GM19035 (cell line): Measurements from ENCODE around the gene SPATA4.
"Not testable (repeated sequence)": the region's sequence is repeated elsewhere in the genome, so short reads cannot be mapped to it uniquely, and the experiment has no call there.

Experiments
- ATAC-seq: cut with Tn5 transposase; IDR thresholded peaks from one replicate; pipeline ENCODE4 v1.9.1; 2021; ENCODE audit not compliant: unreplicated experiment

Gene SPATA4

GRCh38 chr4:176195184-176195978, at the start of gene SPATA4:
SPATA4 (minus strand) TSS chr4:176195585; CDS start chr4:176195562, 23 bp downstream.
- ATAC-seq, result peak; percentile 99

GRCh38 chr4:176242764-176243347, 47.5 kb upstream of the SPATA4 start:
- no peak for ATAC-seq

- no peak for ATAC-seq
Observed at GRCh38 chr4:176241703-176242102, 46.3 kb upstream of the SPATA4 start.

- ATAC-seq, result no peak
Observed at GRCh38 chr4:176238826-176239225, 43.4 kb upstream of the SPATA4 start.

GRCh38 chr4:176238157-176238610, 42.8 kb upstream of the SPATA4 start:
- no peak for ATAC-seq

GRCh38 chr4:176236946-176237345, 41.6 kb upstream of the SPATA4 start:
- no peak for ATAC-seq

- no peak for ATAC-seq
Observed at GRCh38 chr4:176230836-176231235, 35.5 kb upstream of the SPATA4 start.

GRCh38 chr4:176229645-176230044, 34.3 kb upstream of the SPATA4 start:
- no peak for ATAC-seq

- no peak for ATAC-seq
Observed at GRCh38 chr4:176226736-176227135, 31.4 kb upstream of the SPATA4 start.

GRCh38 chr4:176223561-176223960, 28.2 kb upstream of the SPATA4 start:
- no peak for ATAC-seq

- no peak for ATAC-seq
Observed at GRCh38 chr4:176222149-176222548, 26.8 kb upstream of the SPATA4 start.

- ATAC-seq, result no peak
Observed at GRCh38 chr4:176217510-176217909, 22.1 kb upstream of the SPATA4 start.

GRCh38 chr4:176212351-176212750, 17.0 kb upstream of the SPATA4 start:
- ATAC-seq, result not testable (repeated sequence)

- ATAC-seq, result no peak
Observed at GRCh38 chr4:176210579-176211296, 15.4 kb upstream of the SPATA4 start.

- no peak for ATAC-seq
Observed at GRCh38 chr4:176210101-176210500, 14.7 kb upstream of the SPATA4 start.

- ATAC-seq, result no peak
Observed at GRCh38 chr4:176209535-176209934, 14.2 kb upstream of the SPATA4 start.

- no peak for ATAC-seq
Observed at GRCh38 chr4:176207839-176208238, 12.5 kb upstream of the SPATA4 start.

- no peak for ATAC-seq
Observed at GRCh38 chr4:176205299-176205698, 9.9 kb upstream of the SPATA4 start.

- no peak for ATAC-seq
Observed at GRCh38 chr4:176198316-176198903, 3.0 kb upstream of the SPATA4 start.

GRCh38 chr4:176193938-176194337, 1.4 kb downstream of the SPATA4 start:
- ATAC-seq, result no peak

- no peak for ATAC-seq
Observed at GRCh38 chr4:176193126-176193525, 2.3 kb downstream of the SPATA4 start.
